GM19043 (cell line): ENCODE data around the gene NOL7.

Experiments used
- ATAC-seq: cut with Tn5 transposase; IDR thresholded peaks from one replicate; pipeline ENCODE4 v1.9.1; 2021; ENCODE audit warnings: low read depth; ENCODE audit not compliant: unreplicated experiment

NOL7 gene

GRCh38 chr6:13614926-13615791 lies at the start of gene NOL7:
Gene NOL7 (plus strand): TSS chr6:13615335. CDS start chr6:13615359, 24 bp downstream.
- ATAC-seq = peak; percentile 87

- ATAC-seq = no peak
These were observed 49.2 kb upstream of the NOL7 start for GRCh38 chr6:13565921-13566320.

GRCh38 chr6:13566500-13566899 lies 48.6 kb upstream of the NOL7 start:
- no peak for ATAC-seq

- ATAC-seq = no peak
These were observed 46.2 kb upstream of the NOL7 start for GRCh38 chr6:13568970-13569369.

DNA sequence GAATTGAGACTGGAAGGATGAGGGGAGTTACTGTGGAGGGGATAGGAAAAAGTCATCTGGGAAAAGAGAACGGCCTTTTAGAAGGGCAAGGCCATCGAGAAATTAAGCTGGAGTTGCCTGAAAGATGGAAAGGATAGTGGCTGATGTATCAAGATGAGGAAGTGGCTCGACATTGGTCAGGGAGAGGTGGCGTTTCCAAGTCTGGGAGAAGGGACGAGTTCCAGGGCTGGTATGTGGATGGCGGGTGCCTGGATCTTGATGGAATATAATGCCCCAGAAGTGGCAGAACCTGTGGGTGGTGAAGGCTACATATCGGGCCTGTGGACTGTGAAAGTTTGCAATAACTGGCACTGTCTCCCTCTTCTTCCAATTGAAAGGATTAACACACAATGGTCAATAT lies 42.9 kb upstream of the NOL7 start:
- no peak for ATAC-seq

DNA sequence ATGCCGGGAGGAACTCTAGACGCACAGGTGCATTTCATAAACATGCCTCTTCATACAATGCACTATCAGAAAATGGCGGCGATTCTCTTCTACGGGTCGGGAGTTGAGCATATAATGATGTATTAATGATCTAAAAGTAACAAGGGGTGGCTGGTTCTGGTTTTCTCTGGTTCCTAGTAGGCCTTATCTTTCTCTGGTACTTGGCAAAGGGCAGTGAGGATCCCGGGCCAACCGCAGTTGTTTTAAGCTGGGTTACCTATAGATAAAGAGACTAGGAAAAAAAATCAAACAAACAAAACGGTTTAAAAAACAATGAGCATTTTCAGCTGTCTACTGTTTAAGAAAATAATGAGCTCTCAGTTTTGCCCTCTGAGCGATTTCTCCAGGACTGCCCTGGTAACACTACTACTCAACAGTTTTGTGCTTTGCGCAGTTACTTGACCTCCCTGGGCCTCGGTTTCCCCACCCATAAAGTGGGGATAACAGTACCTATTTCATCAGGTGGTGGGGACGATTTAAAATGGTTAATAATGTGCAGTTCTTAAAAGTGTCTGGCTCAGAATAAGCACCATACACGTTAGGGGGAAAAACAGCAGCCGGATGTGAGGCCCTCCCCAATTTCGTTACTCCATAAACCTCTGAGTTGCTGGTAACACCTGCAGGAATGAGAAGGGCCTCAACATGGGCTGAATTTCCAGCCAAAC lies 42.0 kb upstream of the NOL7 start:
- no peak for ATAC-seq

DNA sequence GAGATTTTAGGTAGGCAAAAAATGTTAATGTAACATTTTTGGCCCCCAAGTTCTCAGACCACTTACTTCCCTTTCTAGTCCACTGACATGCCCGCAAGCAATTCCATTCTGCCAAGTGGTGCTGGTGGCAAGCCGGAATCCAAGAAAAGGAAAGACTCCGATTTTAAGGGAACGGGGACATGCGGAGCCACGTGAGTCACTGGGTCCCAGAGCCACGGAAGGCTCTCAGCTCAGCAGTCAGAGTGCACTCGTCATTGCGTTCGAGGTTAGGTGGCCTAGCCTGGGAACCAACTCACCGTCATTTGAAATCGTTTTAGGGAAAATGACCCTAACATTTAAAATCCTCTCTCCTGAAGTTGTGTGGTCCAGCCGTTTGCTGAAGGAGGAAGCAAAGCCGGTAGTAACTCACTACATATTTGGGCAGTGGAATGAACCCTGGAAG lies 41.4 kb upstream of the NOL7 start:
- no peak for ATAC-seq

- peak; percentile 75 for ATAC-seq
These were observed 41.0 kb upstream of the NOL7 start for GRCh38 chr6:13574149-13574570.

DNA sequence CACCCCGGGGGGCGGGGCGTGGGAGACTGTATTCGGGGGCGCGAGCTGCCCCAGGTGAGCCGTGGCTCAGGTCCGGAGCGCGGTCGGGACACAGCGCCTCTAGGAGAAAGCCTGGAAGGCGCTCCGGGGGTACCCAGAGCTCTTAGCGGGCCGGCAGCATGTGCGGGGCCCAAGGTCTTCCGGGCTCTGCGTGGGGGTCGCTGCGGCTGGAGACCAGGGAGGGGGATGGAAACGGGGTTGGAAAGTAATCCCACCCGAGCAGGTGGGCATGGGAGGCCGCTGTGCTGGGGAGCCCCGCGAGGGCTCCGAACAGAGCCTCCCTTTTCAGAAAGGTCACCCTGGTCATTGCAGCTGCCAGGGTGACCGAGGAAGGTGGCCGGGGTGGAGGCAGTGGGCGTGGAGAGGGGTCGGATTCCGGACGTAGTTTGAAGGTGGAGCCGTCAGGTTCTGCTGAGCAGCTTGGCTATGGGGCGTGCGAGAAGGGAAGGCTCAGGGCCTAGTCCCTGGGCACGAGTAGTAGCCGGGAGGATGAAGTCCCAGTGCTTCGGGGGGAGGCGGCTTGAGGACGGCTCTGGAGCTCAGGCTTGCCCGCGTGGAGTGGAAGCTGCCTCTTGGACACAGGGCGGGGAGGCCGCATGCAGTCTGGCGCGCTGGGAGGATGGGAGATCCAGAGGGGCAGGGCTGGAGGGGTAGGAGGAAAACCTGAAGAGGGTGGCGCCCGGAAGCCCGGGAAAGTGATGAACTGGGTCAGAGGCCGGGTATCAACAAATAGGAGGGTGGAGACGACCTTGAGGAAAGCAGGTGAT lies 40.4 kb upstream of the NOL7 start, which contains the start of gene SIRT5:
Gene SIRT5, plus strand, starts transcription at position 31 of the 806 bp plus-strand sequence. CDS start 9,510 bp downstream, outside the sequence.
- ATAC-seq = peak; percentile 46

GRCh38 chr6:13575377-13575775 lies 39.8 kb upstream of the NOL7 start:
- no peak for ATAC-seq

DNA sequence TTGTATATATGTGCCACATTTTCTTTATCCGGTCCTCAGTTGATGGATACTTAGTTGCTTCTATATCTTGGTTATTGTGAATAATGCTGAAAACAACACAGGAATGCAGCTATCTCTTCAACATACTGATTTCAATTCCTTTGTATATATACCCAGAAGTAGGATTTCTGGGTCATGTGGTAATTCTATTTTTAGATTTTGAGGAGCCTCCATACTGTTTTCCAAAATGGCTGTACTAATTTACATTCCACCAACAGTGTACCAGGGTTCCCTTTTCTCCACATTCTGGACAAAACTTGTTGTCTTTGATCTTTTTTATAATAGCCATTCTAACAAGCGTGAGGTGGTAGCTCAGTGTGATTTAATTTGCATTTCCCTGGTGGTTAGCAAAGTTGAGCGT lies 39.1 kb upstream of the NOL7 start:
- ATAC-seq = no peak

DNA sequence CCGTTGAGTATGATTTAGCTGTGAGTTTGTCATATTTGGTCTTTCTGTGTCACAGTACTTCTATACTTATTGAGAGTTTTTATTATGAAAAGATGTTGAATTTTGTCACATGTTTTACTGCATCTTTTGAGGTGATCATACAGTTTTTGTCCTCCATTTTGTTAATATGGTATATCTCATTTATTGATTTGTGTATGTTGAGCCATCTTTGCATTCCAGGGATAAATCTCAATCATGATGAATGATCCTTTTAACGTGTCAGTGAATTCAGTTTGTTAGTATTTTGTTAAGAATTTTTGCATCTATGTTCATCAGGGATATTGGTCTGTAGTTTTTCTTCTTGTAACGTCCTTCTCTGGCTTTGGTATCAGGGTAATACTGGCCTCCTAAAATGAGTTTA lies 37.2 kb upstream of the NOL7 start:
- ATAC-seq = no peak

GRCh38 chr6:13579911-13580310 lies 35.2 kb upstream of the NOL7 start:
- no peak for ATAC-seq

DNA sequence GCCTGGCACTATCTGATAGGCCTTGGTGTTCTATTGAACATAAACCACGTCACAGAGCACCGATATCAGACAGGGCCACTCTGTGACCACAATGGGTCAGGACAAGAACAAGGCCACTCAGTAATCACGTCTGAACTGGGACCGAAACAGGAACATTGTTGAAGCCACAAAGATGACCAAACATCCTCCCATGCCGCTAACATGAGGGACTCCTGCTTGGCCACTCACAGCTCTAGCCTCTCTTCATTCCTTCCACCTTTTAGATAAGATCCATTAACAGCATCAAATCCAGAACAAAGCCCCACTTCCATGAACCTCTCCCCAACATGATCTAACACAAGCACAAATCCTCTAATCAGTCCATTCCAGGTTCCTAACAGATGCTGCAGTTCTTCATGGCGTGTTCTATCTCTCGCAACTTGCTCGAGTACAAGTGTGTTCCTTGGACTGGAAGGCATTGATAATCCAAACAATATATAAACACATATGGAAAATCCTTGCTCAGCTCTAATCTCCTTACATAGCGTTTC lies 33.4 kb upstream of the NOL7 start:
- no peak for ATAC-seq

DNA sequence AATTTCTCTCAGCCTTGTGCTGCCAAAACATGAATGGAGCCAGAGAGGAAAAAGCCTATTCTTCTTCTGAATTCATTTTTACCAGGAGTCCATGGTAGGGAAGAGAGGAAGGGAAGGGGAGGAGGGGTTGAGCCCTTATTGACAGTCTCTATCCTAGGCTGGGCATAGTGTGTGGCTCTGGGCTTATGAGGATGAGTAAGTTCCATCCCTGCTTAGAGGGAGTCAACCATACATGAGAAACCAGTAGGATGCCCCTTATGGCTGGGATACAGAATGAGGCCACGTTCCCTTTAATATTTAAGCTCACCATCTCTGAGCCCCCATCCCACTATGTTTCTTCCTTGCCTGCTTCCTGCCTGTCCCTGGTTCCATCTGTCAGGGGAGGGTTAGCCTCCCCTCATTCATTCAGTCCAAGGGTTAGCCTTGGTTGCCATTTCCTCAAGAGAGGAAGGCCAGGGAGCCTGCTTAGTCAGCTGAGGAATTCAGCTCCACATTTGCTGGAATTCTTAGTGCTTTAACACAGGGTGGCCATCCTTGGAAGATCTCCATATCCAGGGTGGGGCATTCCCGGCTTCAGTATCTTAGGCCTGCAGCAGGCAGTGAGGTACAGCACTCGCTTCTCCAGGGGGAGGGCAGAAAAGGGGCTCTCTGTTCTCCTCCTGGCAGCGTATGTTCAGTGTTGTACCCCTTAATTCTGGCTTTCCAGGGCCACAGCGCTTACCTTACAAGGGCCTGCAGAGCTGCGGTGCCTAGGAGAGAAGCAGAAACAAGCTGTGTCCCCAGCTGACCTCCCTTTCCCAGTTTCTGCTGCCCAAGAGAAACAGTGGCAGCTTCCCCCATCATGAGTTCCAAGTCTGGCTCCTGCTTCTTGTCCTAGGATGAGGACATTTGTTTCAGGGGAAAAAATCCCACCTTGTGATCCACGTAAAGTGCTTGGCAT lies 28.3 kb upstream of the NOL7 start:
- no peak for ATAC-seq

- ATAC-seq = no peak
These were observed 25.3 kb upstream of the NOL7 start for GRCh38 chr6:13589801-13590200.

DNA sequence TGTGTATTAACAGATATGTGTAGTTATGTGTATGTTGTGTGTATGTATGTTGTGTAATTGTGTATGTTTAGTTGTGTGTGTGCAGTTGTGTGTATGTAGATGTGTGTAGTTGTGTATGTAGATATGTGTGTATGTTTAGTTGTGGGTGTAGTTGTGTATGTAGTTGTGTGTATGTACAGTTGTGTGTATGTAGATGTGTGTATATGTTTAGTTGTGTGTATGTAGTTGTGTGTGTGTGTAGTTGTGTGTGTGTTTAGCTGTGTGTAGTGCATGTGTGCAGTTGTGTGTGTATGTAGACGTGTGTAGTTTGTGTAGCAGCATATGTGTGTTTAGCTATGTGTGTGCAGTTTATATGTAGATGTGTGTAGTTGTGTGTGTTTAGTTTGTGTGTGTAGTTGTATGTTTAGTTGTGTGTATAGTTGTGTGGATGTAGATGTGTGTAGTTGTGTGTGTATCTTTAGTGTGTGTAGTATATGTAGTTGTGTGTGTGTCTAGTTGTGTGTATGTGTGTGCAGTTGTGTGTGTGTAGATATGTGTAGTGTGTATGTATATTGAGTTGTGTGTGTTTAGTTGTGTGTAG lies 24.5 kb upstream of the NOL7 start:
- ATAC-seq = no peak

DNA sequence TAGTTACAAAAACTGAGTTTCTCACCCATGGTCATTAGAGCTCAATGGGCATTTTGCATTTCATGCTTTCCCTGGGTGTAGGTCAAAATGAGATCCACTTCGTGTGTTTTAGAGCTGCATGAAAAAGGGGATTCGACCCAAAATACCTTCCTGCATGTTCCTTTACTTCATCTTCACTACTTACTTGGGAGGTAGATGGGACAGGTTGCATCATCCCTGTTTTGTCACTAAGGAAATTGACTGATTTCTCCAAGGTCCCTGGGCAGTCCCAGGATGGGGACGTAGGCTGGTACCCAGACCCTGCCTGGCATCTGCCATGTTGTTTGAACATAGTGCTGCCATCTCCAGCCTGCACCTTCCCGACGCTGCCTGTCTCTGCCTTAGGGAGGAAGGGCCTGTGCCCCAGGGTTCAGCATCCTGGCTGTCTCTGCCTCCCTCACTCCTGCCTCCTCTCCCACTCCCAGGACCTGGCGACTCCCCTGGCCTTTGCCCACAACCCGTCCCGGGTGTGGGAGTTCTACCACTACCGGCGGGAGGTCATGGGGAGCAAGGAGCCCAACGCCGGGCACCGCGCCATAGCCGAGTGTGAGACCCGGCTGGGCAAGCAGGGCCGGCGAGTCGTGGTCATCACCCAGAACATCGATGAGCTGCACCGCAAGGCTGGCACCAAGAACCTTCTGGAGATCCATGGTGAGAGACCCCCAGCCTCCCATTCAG lies 23.8 kb upstream of the NOL7 start:
- no peak for ATAC-seq

DNA sequence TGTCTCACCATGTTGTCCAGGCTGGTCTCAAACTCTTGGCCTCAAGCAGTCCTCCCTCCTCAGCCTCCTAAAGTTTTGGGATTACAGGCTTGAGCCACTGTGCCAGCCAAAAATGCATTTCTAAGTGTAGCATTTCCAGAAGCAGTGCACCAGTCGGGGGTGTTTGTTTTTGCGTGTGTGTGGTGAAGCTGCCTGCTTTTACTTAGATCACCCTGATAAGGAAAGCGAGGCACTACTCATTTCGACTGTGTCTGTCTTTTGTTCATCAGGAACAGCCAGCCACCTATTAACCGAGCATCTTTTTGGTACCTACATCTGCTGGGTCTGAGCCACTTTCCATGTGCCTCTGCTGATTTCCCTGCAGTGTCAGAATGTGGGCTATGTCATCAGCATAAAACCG lies 22.0 kb upstream of the NOL7 start:
- ATAC-seq = no peak
